Stimulated activated CD4-positive, alpha-beta T cell treated with anti-CD3 and anti-CD28 coated beads, Interleukin-1b, Interleukin-23, amount 100 ng/mL, for 24 hours (primary cell): ENCODE measurements around the gene TMEM150B.
A peak's percentile ranks its signal among the peaks of the same experiment; 100 is the strongest.

Source experiments
- DNase-seq, 4 experiments: peaks; one replicate each; pipeline ENCODE4 v3.0.0-alpha.2; 2020; ENCODE audit warnings: low read depth in 4 of 4, low spot score in 1 of 4

The TMEM150B gene

GRCh38 chr19:55308281-55308680 lies 16.9 kb downstream of the TMEM150B start:
- DNase-seq, result no peak

- DNase-seq, result no peak
These were observed 18.4 kb downstream of the TMEM150B start for GRCh38 chr19:55306712-55307111.

GRCh38 chr19:55305983-55306562 lies 19.1 kb downstream of the TMEM150B start:
- DNase-seq, result no peak

- DNase-seq, result peak in 2 of 4 experiments; percentile 30 to 43
These were observed 19.6 kb downstream of the TMEM150B start for GRCh38 chr19:55305491-55305890.

- DNase-seq, result no peak
These were observed 20.2 kb downstream of the TMEM150B start for GRCh38 chr19:55304980-55305379.

GRCh38 chr19:55304279-55304978 lies 20.7 kb downstream of the TMEM150B start:
- peak in 1 of 4 experiments; percentile 35 for DNase-seq

- DNase-seq, result no peak
These were observed 21.7 kb downstream of the TMEM150B start for GRCh38 chr19:55303477-55303876.

GRCh38 chr19:55302318-55302703 lies 22.8 kb downstream of the TMEM150B start:
- no peak for DNase-seq

- DNase-seq, result peak; percentile 93 to 97 (median 95)
These were observed 23.5 kb downstream of the TMEM150B start for GRCh38 chr19:55301459-55302317.

- DNase-seq, result no peak
These were observed 24.2 kb downstream of the TMEM150B start for GRCh38 chr19:55300886-55301458.

GRCh38 chr19:55299991-55300390 lies 25.1 kb downstream of the TMEM150B start:
- DNase-seq, result no peak

GRCh38 chr19:55297267-55297666 lies 27.9 kb downstream of the TMEM150B start:
- no peak for DNase-seq

- DNase-seq, result no peak
These were observed 35.9 kb downstream of the TMEM150B start for GRCh38 chr19:55289117-55289796.

GRCh38 chr19:55287361-55288079 lies 37.6 kb downstream of the TMEM150B start:
- no peak for DNase-seq

GRCh38 chr19:55285229-55285890 lies 39.8 kb downstream of the TMEM150B start:
- DNase-seq, result no peak

- DNase-seq, result no peak
These were observed 40.6 kb downstream of the TMEM150B start for GRCh38 chr19:55284405-55285058.

GRCh38 chr19:55283548-55284377 lies 41.4 kb downstream of the TMEM150B start, which contains the start of gene BRSK1:
Gene BRSK1 (plus strand): TSS chr19:55283997. CDS start chr19:55284443, 446 bp downstream.
- DNase-seq, result peak in 1 of 4 experiments; percentile 20
